NCI-H128 (cell line): ENCODE measurements around the gene TRAK2.

Experiments used
- DNase-seq: peaks from one replicate; lab custom pipeline; 2025; ENCODE audit not compliant: unreplicated experiment; lab: John Stamatoyannopoulos, UW

The TRAK2 gene

GRCh38 chr2:201362396-201362795, 88.9 kb downstream of the TRAK2 start:
- no peak for DNase-seq

- DNase-seq: no peak
Measured at GRCh38 chr2:201361078-201361733, 90.1 kb downstream of the TRAK2 start.

- no peak for DNase-seq
Measured at GRCh38 chr2:201360256-201360655, 91.0 kb downstream of the TRAK2 start.

- DNase-seq: no peak
Measured at GRCh38 chr2:201358684-201359083, 92.6 kb downstream of the TRAK2 start.

- DNase-seq: no peak
Measured at GRCh38 chr2:201357221-201357620, 94.0 kb downstream of the TRAK2 start, which contains the start of gene FLACC1. Gene FLACC1 (minus strand): TSS chr2:201357345. CDS start chr2:201351404, 5,941 bp downstream.

- no peak for DNase-seq
Measured at GRCh38 chr2:201353116-201353515, 98.1 kb downstream of the TRAK2 start.

GRCh38 chr2:201350879-201351278, 100.4 kb downstream of the TRAK2 start:
- no peak for DNase-seq

- no peak for DNase-seq
Measured at GRCh38 chr2:201349601-201350000, 101.7 kb downstream of the TRAK2 start.

GRCh38 chr2:201348758-201349157, 102.5 kb downstream of the TRAK2 start:
- DNase-seq: no peak

- DNase-seq: no peak
Measured at GRCh38 chr2:201347138-201347537, 104.1 kb downstream of the TRAK2 start.

GRCh38 chr2:201345625-201346213, 105.5 kb downstream of the TRAK2 start:
- no peak for DNase-seq

- no peak for DNase-seq
Measured at GRCh38 chr2:201344663-201345366, 106.4 kb downstream of the TRAK2 start.

- no peak for DNase-seq
Measured at GRCh38 chr2:201343559-201343958, 107.7 kb downstream of the TRAK2 start.

GRCh38 chr2:201342923-201343322, 108.3 kb downstream of the TRAK2 start:
- DNase-seq: no peak

GRCh38 chr2:201329409-201329808, 121.8 kb downstream of the TRAK2 start:
- DNase-seq: no peak

- no peak for DNase-seq
Measured at GRCh38 chr2:201327678-201328077, 123.6 kb downstream of the TRAK2 start.
